NAMALWA (cell line): ENCODE results near the gene CDKN2B-AS1.

Source experiments
- DNase-seq: peaks from one replicate; pipeline ENCODE4 v3.0.0-alpha.2; 2015; ENCODE audit warnings: low spot score

CDKN2B-AS1 gene

DNA sequence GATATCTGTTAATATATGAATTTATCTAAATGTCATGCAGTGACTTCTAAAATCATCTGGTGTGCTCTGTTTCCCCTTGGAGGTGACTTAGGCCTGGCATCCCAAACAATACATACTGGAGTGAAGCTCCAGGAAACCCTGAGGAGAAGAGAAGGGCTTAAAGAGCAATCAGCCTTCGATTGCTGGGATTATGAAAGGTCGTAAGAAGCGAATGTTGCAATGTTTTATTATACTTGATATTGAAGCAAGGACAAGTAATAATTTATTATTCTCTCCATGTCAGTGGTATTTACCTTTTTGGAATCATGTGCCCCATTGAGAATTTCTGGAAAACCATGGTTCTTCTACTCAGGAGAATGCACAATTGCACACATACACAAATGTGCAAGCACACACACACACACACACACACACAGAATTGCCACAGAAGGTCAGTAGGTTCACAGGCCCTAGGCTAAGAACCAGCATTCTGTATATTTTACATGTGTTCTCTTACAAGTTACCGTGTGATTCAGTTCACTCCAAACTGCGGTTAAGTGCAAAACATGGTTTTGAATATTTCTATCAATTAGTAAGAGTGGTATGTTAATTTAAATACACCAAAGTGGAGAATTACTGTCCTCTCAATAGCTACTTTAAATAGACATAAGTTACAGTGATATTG lies 93.6 kb downstream of the CDKN2B-AS1 start:
- no peak for DNase-seq

DNA sequence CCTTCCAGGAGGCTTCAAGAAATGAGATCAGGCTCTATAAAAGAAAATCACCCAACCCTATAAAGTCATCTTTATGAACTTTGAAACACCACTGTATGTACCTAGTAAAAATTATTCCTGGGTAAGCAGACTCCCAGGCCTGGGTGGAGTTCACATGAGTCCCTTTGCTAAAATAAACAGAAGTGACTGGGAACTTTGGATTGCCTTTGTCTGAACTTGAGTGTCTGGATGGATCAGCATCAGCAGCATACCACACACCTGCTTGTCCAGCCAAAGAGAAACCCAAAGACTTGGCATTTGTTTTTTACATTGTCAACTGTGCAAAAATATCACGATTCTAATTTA lies 94.1 kb downstream of the CDKN2B-AS1 start:
- no peak for DNase-seq

DNA sequence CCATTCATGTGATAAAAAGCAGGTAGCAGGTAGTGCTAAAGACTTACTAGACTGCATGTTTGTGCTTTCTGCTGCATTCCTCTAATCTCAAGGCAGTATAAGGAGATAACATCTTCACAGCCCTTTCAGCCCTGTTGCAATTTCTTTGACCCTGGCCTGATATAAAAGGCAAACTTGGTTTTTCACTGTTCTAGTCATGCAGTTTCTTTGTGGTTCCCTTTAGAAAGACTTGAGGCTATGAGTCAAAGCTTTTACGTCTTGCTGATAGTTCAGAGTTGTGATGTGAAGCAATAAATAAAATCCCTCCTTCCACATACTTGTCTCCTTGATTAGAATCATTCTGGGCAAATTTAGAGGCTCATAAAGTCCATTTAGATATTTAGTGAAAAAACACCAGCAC lies 103.1 kb downstream of the CDKN2B-AS1 start:
- no peak for DNase-seq

- no peak for DNase-seq
Observed at GRCh38 chr9:22098643-22099332, 104.2 kb downstream of the CDKN2B-AS1 start.

DNA sequence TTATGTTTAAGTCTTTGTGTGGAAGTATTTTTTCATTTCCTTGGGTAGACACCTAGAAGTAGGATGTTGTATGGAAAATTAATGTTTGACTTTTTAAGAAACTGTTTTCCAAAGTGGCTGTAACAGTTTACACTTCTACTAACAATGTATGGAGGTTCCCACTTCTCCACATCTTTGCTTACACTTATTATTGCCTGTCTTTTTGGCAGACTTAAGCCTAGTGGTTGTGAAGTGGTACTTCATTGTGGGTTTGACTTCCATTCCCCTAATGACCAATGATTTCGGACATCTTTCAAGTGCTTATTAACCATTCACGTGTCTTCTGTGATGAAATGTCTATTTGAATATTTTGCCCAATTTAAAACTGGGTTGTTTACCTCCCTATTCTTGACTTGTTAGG lies 106.0 kb downstream of the CDKN2B-AS1 start:
- DNase-seq: peak; percentile 34

GRCh38 chr9:22102146-22103053 lies 107.8 kb downstream of the CDKN2B-AS1 start:
- DNase-seq: no peak

GRCh38 chr9:22103685-22104575 lies 109.3 kb downstream of the CDKN2B-AS1 start:
- DNase-seq: no peak

- DNase-seq: peak; percentile 8
Observed at GRCh38 chr9:22105005-22105722, 110.6 kb downstream of the CDKN2B-AS1 start.

DNA sequence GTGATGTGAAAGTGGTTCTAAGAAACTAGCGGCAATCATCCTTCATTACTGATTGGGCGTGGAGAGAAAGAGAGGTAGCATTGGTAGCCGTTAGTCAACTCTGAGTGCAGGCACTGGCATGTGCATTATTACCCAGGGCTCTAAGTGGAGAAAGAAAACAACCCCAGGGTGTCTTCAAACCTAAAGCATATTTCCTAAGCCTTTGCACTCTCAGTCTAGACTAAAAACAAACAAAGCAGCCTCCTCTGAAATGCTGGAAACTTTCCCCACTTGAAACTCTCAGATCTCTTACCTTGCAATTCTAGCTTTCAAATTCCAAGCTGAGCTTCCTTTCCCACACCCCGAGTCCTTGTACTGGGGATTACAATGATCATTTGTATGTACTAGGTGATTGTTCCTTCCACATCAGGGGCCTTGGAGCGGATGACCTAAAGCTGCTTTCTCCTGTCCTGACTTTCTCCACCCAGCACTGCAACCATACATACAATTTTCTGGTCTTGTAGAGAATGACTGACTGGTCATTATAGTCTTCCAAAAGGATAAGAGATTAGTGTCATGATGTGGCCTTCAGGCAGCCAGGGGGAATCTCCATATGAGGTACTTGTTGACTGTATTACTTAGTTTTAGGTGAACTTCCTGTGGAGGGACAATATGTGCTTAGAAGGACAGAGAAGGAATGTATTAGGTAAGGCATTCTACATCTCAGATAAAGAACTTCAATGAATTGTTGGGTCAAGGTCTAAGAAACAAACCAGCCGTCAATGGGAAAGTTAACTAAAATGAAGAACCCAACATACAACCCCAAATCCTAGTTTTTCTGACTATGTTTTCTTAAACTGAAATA lies 112.8 kb downstream of the CDKN2B-AS1 start:
- no peak for DNase-seq

DNA sequence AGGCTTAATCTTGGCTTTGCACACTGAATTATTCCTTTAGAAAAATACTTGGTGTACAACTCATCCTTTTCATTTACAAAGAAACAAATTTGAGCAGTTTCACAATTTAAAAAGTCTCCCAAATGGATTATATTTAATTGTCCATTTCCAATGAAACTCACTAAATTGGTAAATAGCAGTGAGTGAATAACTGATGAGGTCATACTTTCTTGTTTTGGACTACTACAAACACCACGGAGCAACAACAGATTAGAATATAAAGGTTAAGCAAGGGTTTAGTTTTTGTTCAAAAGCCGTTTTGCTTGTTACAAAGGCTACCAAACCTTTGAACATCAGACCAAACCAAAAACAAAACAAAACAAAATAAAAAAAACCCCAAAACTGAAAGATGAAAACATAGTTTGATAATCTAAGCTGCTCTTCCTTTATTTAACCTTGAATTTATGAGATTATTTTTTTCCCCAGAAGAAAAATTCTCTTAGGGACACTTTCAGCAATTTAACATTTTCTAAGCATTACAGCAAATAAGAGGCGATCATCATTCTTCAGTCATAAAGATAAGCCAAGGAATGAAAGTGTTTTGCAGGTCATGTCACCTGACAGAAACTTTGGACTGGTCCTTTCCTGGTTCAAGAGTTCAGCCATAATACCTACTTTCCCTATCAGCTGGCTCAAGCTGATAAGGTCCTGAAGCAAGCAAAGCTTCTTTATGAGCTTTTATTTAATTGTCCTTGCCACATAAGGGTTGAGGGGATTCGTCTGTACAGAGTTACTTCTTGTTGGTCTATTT lies 114.2 kb downstream of the CDKN2B-AS1 start:
- DNase-seq: no peak

- no peak for DNase-seq
Observed at GRCh38 chr9:22111176-22111953, 116.8 kb downstream of the CDKN2B-AS1 start.

- DNase-seq: no peak
Observed at GRCh38 chr9:22111954-22112247, 117.3 kb downstream of the CDKN2B-AS1 start.

DNA sequence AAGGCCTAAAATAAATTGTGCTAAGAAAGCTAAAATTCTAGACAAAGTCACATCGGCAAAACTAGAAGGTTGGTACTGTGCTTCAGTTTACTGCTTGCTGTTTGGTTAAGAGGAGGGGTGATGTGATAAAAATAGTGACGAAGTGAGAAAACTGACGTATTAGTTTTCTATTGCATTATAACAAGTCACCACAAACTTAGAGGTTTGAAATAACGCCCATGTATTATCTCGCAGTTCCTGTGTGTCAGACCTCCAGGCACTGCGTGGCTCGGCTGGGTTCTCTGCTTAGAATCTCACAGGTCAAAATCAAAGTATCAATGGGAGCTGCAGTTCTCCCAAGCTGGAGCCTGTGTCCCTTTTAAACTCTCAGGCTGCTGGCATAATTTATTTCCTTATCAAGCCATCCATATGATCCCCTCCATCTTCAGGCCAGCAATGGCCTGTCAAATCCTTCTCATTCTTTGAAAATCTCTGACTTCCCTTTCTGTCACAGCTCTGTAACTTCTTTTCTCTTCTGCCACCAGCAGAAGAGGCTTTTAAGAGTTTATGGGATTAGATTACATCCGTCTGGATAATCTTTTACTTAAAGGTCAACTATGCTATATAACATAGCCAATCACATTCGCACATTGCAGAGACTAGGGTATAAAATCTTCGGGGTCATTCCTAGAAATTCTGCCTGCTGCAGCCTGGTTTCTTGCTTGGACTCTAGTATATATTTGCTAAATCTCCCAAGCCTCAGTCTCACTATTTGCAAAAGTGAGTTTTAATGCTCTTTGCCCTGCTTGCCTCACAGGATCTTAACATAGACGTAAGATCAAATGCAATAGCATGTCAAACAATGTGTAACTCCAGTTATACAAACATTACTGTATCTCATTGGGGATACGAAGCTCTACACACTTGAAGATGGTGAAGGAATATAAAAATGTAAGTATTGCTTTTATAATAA lies 118.6 kb downstream of the CDKN2B-AS1 start:
- no peak for DNase-seq

DNA sequence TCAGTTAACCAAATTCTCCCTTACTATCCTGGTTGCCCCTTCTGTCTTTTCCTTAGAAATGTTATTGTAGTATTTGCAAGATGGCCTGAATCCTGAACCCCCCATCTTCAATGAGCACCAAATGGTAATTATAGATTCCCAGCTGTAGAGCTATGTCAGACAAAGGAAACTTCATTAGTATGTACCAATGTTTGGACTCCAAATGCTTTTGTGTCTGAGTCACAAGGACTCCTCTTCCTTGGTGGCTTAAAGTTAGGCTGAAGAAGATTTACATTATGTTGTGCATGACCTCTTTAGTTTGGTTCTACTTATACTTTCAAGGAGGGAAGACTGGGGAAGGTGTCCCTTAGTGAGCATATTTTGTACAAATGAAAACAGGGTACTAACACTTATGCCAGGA lies 120.4 kb downstream of the CDKN2B-AS1 start:
- no peak for DNase-seq

- DNase-seq: no peak
Observed at GRCh38 chr9:22116758-22117157, 122.2 kb downstream of the CDKN2B-AS1 start.

GRCh38 chr9:22117511-22118384 lies 123.2 kb downstream of the CDKN2B-AS1 start:
- no peak for DNase-seq
